ENCODE measurements around the gene SEPTIN3. TPM values are rescaled to one million over a fixed set of nuclear protein-coding genes. Genes with fewer than 3 reads are reported as not detected.

SEPTIN3 gene
- polyA plus RNA-seq, 1 donor = 7.7 TPM

DNA sequence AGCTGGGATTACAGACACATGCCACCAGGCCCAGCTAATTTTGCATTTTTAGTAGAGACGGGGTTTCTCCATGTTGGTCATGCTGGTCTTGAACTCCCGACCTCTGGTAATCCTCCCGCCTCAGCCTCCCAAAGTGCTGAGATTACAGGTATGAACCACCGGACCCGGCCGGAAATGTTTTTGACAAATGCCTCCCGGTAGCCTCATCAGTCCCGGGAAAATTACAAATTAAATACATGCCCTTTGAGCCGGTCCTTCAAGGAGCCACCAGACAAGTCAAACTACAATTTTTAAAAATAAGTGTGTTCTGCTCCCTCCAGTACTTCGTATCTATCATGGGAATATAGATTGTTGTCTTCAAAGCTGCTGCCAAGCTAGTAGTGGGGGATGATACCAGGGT lies 46.9 kb downstream of the SEPTIN3 start:
- DNase-seq = no peak

GRCh38 chr22:42018224-42018623 lies 49.0 kb downstream of the SEPTIN3 start:
- DNase-seq = no peak

Other genes starting within 250 kb of the SEPTIN3 start
- 10.1 TPM for gene CCDC134, start 168.8 kb upstream of the SEPTIN3 start, polyA plus RNA-seq (ENCODE audit: insufficient read length)
- 86.7 TPM for gene SREBF2, start 136.3 kb upstream of the SEPTIN3 start, polyA plus RNA-seq (ENCODE audit: insufficient read length)
- 0.38 TPM for gene SHISA8, start 54.4 kb upstream of the SEPTIN3 start, polyA plus RNA-seq (ENCODE audit: insufficient read length)
- 3.8 TPM for gene TNFRSF13C, start 42.6 kb upstream of the SEPTIN3 start, polyA plus RNA-seq (ENCODE audit: insufficient read length)
- gene CENPM, start 22.3 kb upstream of the SEPTIN3 start, polyA plus RNA-seq (ENCODE audit: insufficient read length) = 15.6 TPM
- gene WBP2NL, start 29.3 kb downstream of the SEPTIN3 start, polyA plus RNA-seq (ENCODE audit: insufficient read length) = 8.4 TPM
- gene NAGA, start 101.4 kb downstream of the SEPTIN3 start, polyA plus RNA-seq (ENCODE audit: insufficient read length) = 27.3 TPM
- 10.0 TPM for gene PHETA2, start 104.8 kb downstream of the SEPTIN3 start, polyA plus RNA-seq (ENCODE audit: insufficient read length)
- gene SMDT1, start 110.3 kb downstream of the SEPTIN3 start, polyA plus RNA-seq (ENCODE audit: insufficient read length) = 90.7 TPM
- gene NDUFA6, start 121.3 kb downstream of the SEPTIN3 start, polyA plus RNA-seq (ENCODE audit: insufficient read length) = 112 TPM
- 6.2 TPM for gene CYP2D6, start 161.4 kb downstream of the SEPTIN3 start, polyA plus RNA-seq (ENCODE audit: insufficient read length)

Measured in left kidney (tissue), 2 donors.